Adrenal gland (tissue), 12 donors: ENCODE measurements around the gene ACAN. TPM values are rescaled to one million over a fixed set of nuclear protein-coding genes. Genes with fewer than 3 reads are reported as not detected.

Source experiments
- DNase-seq, 7 donors: peaks; one replicate each; pipeline ENCODE4 v3.0.0-alpha.2; 2019 to 2020
- H3K27ac ChIP-seq, 5 donors: fragments of 200-600 bp; sonication (generic) in 4 of 5; 1 replicate in 3 of 5; 2 replicates in 2 of 5; pipeline versions ENCODE4 v1.5.1 to v1.8.0; 2016 to 2020; ENCODE audit warnings: mild to moderate bottlenecking in 1 of 5
- H3K27me3 ChIP-seq: fragments of 200-600 bp; 2 replicates; pipeline ENCODE4 v1.8.0; 2021
- H3K36me3 ChIP-seq, 2 donors: fragments of 200-600 bp; replicated peaks in 1 of 2; 1 replicate in 1 of 2; 2 replicates in 1 of 2; pipeline versions ENCODE4 v1.5.1 to v1.8.0; 2018 to 2022
- H3K4me1 ChIP-seq, 2 donors: fragments of 200-600 bp; replicated peaks in 1 of 2; 1 replicate in 1 of 2; 2 replicates in 1 of 2; pipeline versions ENCODE4 v1.5.1 to v1.8.0; 2018 to 2021
- H3K4me3 ChIP-seq, 4 donors: fragments of 200-600 bp; sonication (generic) in 3 of 4; one replicate each; pipeline ENCODE4 v1.5.1; 2016 to 2018
- H3K9me3 ChIP-seq, 3 donors: fragments of 200-600 bp; sonication (generic) in 1 of 3; replicated peaks in 1 of 3; 1 replicate in 2 of 3; 2 replicates in 1 of 3; pipeline versions ENCODE4 v1.5.1 to v1.8.0; 2016 to 2021
- POLR2A ChIP-seq, 2 donors: fragments of 450-650 bp; IDR thresholded peaks; one replicate each; pipeline ENCODE4 v1.6.1; 2017; ENCODE audit warnings: antibody characterized with exemption in 2 of 2, mild to moderate bottlenecking in 2 of 2, moderate library complexity in 1 of 2
- WGBS, 4 donors: extraction: QIAGEN DNeasy Blood & Tissue Kit in 2 of 4; methylation state at CpG; one replicate each; pipeline versions ENCODE4 v1.1.5 to v1.1.7; 2013 to 2017; 5-methylcytosine and 5-hydroxymethylcytosine counted together
- intact Hi-C, 2 donors: fragments of 100-400 bp; cut with DNase I; formaldehyde crosslinking; loops; one replicate each; pipeline versions ENCODE4 v1.14.1 to v1.15.0; 2022 to 2023
- polyA plus RNA-seq, 3 donors: library from polyadenylated mRNA; stranded (reverse); fragments of 200-250 nt in 2 of 3; fragments of 350-450 nt in 1 of 3; fragmentation: Illumina TruSeq in 1 of 3; extraction: RNeasy Lipid Tissue Mini Kit (QIAGEN cat#74804) in 1 of 3; gene quantifications; one replicate each; pipeline ENCODE4 v1.2.3, GENCODE V29; 2013 to 2014
- total RNA-seq, 9 donors: library from RNA; depleted of rRNA in 4 of 9; stranded (reverse); fragments of >200 nt in 4 of 9; fragments of 120-200 nt in 1 of 9; fragmentation: NEBNext Ultra II Directional in 1 of 9; extraction: Animal tissue kit (Norgen Biotek cat#: 25700) in 1 of 9; gene quantifications; one replicate each; pipeline versions ENCODE4 v1.1.0 to v1.2.4, GENCODE V29; 2013 to 2023
- TF ChIP-seq, protein P1 (sequence below), 6 experiments: fragments of 450-650 bp in 4 of 6; fragments of 200-600 bp in 2 of 6; sonication (generic) in 1 of 6; IDR thresholded peaks; 1 replicate in 5 of 6; 2 replicates in 1 of 6; pipeline versions ENCODE4 v1.5.1 to v1.8.0; 2016 to 2021; ENCODE audit warnings: antibody characterized with exemption in 6 of 6, mild to moderate bottlenecking in 2 of 6, moderate library complexity in 1 of 6
- donor health status: healthy with polysubstance abuse.
- donor health status: Bipolar disorder and iron deficiency.
- donor health status: DM: yes; HTN: yes; CAD: no.
- donor health status: DM: no; HTN: no; CAD: no.
- donor health status: DM: no; HTN: no; CAD: no.
- donor health status: DM: yes; HTN: yes; CAD: no.

The ACAN gene
- total and polyA plus RNA-seq, 12 donors = 0.04 to 2.4 (median 0.42) TPM

DNA sequence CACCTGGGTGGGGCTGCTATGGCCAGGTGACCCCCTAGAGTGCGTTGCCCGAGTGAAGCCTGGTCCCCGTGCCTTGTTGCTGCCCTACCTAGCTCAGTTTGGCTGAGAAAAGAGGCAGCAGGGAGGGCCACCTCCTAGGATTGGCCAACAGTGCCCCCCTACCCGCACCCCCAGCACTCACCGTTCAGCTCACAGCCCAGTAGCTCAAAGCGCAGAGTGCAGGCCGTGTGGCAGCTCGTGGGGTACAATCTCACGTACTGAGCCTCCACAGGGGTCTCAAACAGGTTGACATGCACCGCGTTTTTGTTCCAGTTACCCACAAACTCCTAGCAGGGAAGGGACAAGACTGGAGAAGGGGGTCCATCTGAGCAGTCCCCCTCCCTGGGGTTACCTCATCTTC, 102.3 kb downstream of the ACAN start:
- DNase-seq = no peak
- WGBS, 4 donors = 71 to 96% (median 89%) methylated on average over 3 to 11 of the region's 11 CpGs
- TF ChIP-seq POLR2A (IDR thresholded peaks at IDR 0.05) = no peak
- TF ChIP-seq, protein P1, sequence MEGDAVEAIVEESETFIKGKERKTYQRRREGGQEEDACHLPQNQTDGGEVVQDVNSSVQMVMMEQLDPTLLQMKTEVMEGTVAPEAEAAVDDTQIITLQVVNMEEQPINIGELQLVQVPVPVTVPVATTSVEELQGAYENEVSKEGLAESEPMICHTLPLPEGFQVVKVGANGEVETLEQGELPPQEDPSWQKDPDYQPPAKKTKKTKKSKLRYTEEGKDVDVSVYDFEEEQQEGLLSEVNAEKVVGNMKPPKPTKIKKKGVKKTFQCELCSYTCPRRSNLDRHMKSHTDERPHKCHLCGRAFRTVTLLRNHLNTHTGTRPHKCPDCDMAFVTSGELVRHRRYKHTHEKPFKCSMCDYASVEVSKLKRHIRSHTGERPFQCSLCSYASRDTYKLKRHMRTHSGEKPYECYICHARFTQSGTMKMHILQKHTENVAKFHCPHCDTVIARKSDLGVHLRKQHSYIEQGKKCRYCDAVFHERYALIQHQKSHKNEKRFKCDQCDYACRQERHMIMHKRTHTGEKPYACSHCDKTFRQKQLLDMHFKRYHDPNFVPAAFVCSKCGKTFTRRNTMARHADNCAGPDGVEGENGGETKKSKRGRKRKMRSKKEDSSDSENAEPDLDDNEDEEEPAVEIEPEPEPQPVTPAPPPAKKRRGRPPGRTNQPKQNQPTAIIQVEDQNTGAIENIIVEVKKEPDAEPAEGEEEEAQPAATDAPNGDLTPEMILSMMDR (IDR thresholded peaks at IDR 0.05) = no peak
- intact Hi-C loops = loop anchor here (2.0 to 10.0 kb wide), 4 partner anchors 97 to 279 kb away; no protein-coding TSS in a partner anchor
- no peaks in the 10 kb centered on the region for H3K9me3 ChIP-seq
- H3K4me1 ChIP-seq = peaks cover 0 to 5% of the 10 kb centered on the region in 2 donors
- no peaks in the 10 kb centered on the region for H3K27me3 ChIP-seq
- no peak overlapping the region for H3K4me3 ChIP-seq
- peak overlapping the region in 1 of 5 donors; percentile 22 for H3K27ac ChIP-seq
- peaks cover 0 to 12% of the 10 kb centered on the region in 2 donors for H3K36me3 ChIP-seq

DNA sequence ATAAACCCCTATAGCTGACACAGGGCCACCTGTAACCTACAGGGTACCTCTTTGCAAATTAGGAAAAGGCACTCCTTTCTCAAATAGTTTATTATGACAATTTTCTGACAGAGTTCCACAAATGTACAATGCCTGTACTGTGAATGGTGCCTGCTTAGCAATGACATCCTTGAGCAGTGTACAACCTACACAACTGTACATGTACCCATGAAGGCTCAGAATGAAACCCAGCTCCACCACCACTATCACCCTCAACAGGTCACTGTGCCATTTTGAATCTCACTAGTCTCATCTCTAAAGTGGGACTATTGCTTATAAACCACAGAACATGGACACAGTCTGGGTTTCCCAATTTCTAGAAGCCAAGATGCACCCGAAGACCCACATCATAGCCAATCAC, 102.9 kb downstream of the ACAN start:
- H3K9me3 ChIP-seq = no peaks in the 10 kb centered on the region
- H3K4me3 ChIP-seq = no peak overlapping the region
- H3K27me3 ChIP-seq = no peaks in the 10 kb centered on the region
- intact Hi-C loops = loop anchor here (5.0 to 10.0 kb wide), 3 partner anchors 96 to 279 kb away; no protein-coding TSS in a partner anchor
- H3K36me3 ChIP-seq = peaks cover 0 to 12% of the 10 kb centered on the region in 2 donors
- TF ChIP-seq POLR2A (IDR thresholded peaks at IDR 0.05) = no peak
- TF ChIP-seq, protein P1 (IDR thresholded peaks at IDR 0.05) = no peak
- WGBS, 4 donors = 95 to 100% (median 99%) methylated on average over 1 of the region's 1 CpG
- no peak for DNase-seq
- H3K4me1 ChIP-seq = peaks cover 0 to 5% of the 10 kb centered on the region in 2 donors
- H3K27ac ChIP-seq = no peak overlapping the region

DNA sequence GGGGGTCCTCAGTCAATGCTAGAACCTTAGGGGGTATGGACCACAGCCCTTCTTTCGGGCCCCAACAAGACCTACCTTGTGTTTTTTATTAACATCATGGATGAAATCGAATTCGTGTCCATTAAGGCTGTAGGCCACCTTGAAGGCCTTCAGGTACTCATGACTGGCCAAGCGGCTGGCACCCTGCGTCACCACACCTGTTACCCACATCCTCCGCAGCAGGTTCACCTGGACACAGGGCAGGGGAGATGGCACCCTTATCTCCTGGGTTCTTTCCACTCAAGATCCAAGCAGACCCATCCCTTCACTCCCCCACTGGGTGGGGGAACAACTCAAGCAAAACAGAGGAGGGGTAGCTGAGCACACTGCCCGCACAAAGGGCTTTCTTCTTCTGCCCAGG, 103.3 kb downstream of the ACAN start:
- TF ChIP-seq, protein P1 (IDR thresholded peaks at IDR 0.05) = no peak
- no peak for TF ChIP-seq POLR2A (IDR thresholded peaks at IDR 0.05)
- Histone ChIP-seq H3K27me3 (no peaks in the 10 kb centered on the region), H3K9me3 (no peaks in the 10 kb centered on the region), H3K4me3 (no peak overlapping the region), H3K4me1 (peaks cover 0 to 5% of the 10 kb centered on the region in 2 donors), H3K27ac (no peak overlapping the region), H3K36me3 (peaks cover 0 to 12% of the 10 kb centered on the region in 2 donors)
- WGBS, 4 donors = 93 to 99% (median 98%) methylated on average over 7 of the region's 7 CpGs
- no peak for DNase-seq
- intact Hi-C loops = loop anchor here (5.0 to 10.0 kb wide), 3 partner anchors 96 to 278 kb away; no protein-coding TSS in a partner anchor

DNA sequence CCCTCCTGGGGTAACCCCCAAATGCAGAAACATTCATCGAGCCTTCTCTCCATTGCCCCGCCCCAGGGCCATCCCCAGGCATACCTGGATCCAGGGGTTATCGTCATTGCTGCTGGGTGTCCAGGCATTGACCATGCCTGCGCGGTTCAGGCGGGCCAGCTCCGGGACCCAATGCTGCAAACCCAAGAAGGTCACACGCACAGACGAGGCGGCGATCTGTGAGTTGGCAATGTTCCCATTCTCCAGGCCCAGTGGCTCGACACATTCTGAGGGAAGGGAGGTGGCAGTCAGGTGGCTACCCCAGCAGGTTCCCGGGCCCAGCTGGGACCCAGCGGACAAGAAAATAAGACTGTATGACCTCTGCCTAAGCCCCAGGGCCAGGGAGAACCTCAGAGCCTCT, 103.9 kb downstream of the ACAN start:
- Histone ChIP-seq H3K27ac (peak overlapping the region in 1 of 5 donors; percentile 2), H3K4me1 (peaks cover 0 to 5% of the 10 kb centered on the region in 2 donors), H3K27me3 (no peaks in the 10 kb centered on the region), H3K4me3 (no peak overlapping the region), H3K9me3 (no peaks in the 10 kb centered on the region), H3K36me3 (peaks cover 0 to 12% of the 10 kb centered on the region in 2 donors)
- DNase-seq = no peak
- TF ChIP-seq, protein P1 (IDR thresholded peaks at IDR 0.05) = no peak
- no peak for TF ChIP-seq POLR2A (IDR thresholded peaks at IDR 0.05)
- intact Hi-C loops = loop anchor here (5.0 to 10.0 kb wide), 3 partner anchors 95 to 278 kb away; no protein-coding TSS in a partner anchor
- WGBS, 4 donors = 83 to 89% (median 86%) methylated on average over 4 to 14 of the region's 14 CpGs
